AG04449 (cell line): ENCODE results near the gene GLT8D1.
A peak's percentile ranks its signal among the peaks of the same experiment; 100 is the strongest.
"Not testable (repeated sequence)": the region's sequence is repeated elsewhere in the genome, so short reads cannot be mapped to it uniquely, and the experiment has no call there.

ENCODE experiments used
- CTCF ChIA-PET: fragments of 350-600 bp; formaldehyde crosslinking; extraction: SDS; loops from one replicate; lab custom pipeline; 2021; ENCODE audit warnings: antibody characterized with exemption; lab: Yijun Ruan, JAX
- POLR2A ChIA-PET: fragments of 400-600, 350-600 bp; formaldehyde crosslinking; extraction: SDS; loops from one replicate; lab custom pipeline; 2020; ENCODE audit warnings: antibody characterized with exemption, inconsistent platforms; lab: Yijun Ruan, JAX
- DNase-seq: peaks from one replicate; pipeline ENCODE4 v3.0.0-alpha.2; 2010; ENCODE audit warnings: low read depth, low spot score
- H3K4me3 ChIP-seq: 2 replicates; pipeline ENCODE4 v1.5.1; 2011; ENCODE audit warnings: low read depth, mild to moderate bottlenecking, control low read depth, low read length
- TF ChIP-seq, protein P1 (sequence below): IDR thresholded peaks from one replicate; pipeline ENCODE4 v1.5.1; 2011; ENCODE audit warnings: mild to moderate bottlenecking, moderate library complexity, low read length, control low read depth, inconsistent platforms; ENCODE audit not compliant: insufficient read depth; ENCODE audit errors: missing control alignments

Gene GLT8D1

GRCh38 chr3:52742418-52743041, 36.9 kb upstream of the GLT8D1 start:
- CTCF ChIA-PET = interaction anchor here (0.8 to 3.3 kb wide), 17 partner anchors 10 to 336 kb away, joined by 3 to 12 read pairs (median 4); no protein-coding TSS in a partner anchor
- POLR2A ChIA-PET = no interaction called here
- no peak for DNase-seq
- H3K4me3 ChIP-seq = no peak overlapping the region
- TF ChIP-seq, protein P1, sequence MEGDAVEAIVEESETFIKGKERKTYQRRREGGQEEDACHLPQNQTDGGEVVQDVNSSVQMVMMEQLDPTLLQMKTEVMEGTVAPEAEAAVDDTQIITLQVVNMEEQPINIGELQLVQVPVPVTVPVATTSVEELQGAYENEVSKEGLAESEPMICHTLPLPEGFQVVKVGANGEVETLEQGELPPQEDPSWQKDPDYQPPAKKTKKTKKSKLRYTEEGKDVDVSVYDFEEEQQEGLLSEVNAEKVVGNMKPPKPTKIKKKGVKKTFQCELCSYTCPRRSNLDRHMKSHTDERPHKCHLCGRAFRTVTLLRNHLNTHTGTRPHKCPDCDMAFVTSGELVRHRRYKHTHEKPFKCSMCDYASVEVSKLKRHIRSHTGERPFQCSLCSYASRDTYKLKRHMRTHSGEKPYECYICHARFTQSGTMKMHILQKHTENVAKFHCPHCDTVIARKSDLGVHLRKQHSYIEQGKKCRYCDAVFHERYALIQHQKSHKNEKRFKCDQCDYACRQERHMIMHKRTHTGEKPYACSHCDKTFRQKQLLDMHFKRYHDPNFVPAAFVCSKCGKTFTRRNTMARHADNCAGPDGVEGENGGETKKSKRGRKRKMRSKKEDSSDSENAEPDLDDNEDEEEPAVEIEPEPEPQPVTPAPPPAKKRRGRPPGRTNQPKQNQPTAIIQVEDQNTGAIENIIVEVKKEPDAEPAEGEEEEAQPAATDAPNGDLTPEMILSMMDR = peak; percentile 52

DNA sequence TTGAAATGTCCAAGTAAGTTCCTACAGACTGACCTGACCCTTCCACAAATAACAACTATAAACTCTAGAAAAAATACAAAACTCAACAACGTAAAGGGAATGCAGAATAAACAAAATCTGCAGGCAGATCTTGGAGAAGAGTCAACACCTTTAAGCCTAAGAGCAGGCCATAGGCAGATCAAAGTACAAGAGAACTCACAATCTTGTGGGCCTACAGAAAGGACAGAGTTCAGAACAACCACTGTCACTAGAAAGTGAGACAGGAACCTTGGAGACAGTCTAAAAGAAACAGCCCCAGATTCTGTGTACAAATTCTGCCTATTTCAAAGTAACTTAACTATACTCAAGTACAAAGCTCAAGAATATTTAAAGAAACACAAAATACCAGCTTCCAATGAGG, 34.1 kb upstream of the GLT8D1 start:
- ChIA-PET CTCF (interaction anchor here (0.6 to 2.8 kb wide), 3 partner anchors 9 to 246 kb away, joined by 3 to 7 read pairs (median 3); no protein-coding TSS in a partner anchor), POLR2A (no interaction called here)
- TF ChIP-seq, protein P1 = no peak

GRCh38 chr3:52733256-52733891, 27.8 kb upstream of the GLT8D1 start:
- DNase-seq = no peak
- POLR2A ChIA-PET = no interaction called here
- TF ChIP-seq, protein P1 = no peak
- no peak overlapping the region for H3K4me3 ChIP-seq
- CTCF ChIA-PET = interaction anchor here (0.6 kb wide), 2 partner anchors 9 to 118 kb away, joined by 3 read pairs; no protein-coding TSS in a partner anchor

More for the DNA sequence above, 34.1 kb upstream of the GLT8D1 start:
- DNase-seq = no peak
- no peak overlapping the region for H3K4me3 ChIP-seq

DNA sequence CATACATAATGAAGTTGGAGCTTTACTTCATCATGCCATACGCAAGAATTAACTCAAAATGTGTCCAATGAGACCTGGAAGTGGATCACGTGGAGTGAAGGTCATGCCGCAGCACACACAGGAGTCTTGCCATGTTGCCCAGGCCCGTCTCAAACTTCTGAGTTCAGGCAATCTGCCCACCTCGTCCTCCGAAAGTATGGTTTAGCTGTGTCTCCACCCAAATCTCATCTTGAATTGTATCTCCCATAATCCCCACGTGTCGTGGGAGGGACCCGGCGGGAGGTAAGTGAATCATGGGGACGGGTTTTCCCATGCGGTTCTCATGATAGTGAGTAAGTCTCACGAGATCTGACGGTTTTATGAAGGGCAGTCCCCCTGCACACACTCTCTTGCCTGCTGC, 26.0 kb upstream of the GLT8D1 start:
- DNase-seq = no peak
- POLR2A ChIA-PET = no interaction called here
- H3K4me3 ChIP-seq = no peak overlapping the region
- TF ChIP-seq, protein P1 = no peak
- CTCF ChIA-PET = no interaction called here

DNA sequence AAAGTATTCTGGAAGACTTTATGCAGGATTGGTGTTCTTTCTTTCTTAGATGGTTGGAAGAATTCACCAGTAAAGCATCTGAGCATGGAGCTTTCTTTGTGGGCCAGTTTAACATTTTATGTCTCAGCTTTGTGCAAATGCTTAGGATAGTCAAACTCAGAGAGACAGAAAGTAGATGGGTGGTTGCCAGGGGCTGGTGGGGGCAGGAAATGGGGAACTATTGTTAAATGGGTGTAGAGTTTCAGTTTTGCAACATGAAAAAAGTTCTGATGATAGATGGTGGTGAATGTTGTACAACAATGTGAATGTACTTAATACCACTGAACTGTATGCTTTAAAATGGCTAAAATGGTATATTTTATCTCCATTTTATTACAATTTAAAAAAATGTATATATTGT, 25.1 kb upstream of the GLT8D1 start:
- ChIA-PET POLR2A (no interaction called here), CTCF (interaction anchor here (1.2 kb wide), 1 partner anchor 11 kb away, joined by 3 read pairs; no protein-coding TSS in a partner anchor)
- no peak overlapping the region for H3K4me3 ChIP-seq
- TF ChIP-seq, protein P1 = no peak
- no peak for DNase-seq

- DNase-seq, H3K4me3 ChIP-seq, CTCF ChIA-PET, POLR2A ChIA-PET: not testable (repeated sequence)
These were observed 23.2 kb upstream of the GLT8D1 start for GRCh38 chr3:52728753-52729152.
